Activated naive CD4-positive, alpha-beta T cell treated with anti-CD3 and anti-CD28 coated beads, Interleukin-2, amount 10 ng/mL, durations not matched to agents 7 days and 5 days (primary cell): ENCODE results near the gene DEAF1.

ENCODE experiments used
- CTCF ChIA-PET: fragments of 350-600 bp; sonication (Branson Sonifier 250); formaldehyde crosslinking; loops from one replicate; lab custom pipeline; 2021; ENCODE audit warnings: antibody characterized with exemption; lab: Charles Lee
- DNase-seq: peaks from one replicate; pipeline ENCODE4 v3.0.0-alpha.2; 2020
- H3K27ac Mint-ChIP-seq: one replicate; pipeline ENCODE4 v1.8.0; 2021; ENCODE audit warnings: mild to moderate bottlenecking, moderate library complexity, mixed read lengths
- H3K27me3 Mint-ChIP-seq: one replicate; pipeline ENCODE4 v1.8.0; 2021; ENCODE audit warnings: mild to moderate bottlenecking, mixed read lengths
- H3K36me3 Mint-ChIP-seq: one replicate; pipeline ENCODE4 v1.8.0; 2021; ENCODE audit warnings: mixed read lengths
- H3K4me1 Mint-ChIP-seq: one replicate; pipeline ENCODE4 v1.8.0; 2021; ENCODE audit warnings: mixed read lengths
- H3K4me3 Mint-ChIP-seq: one replicate; pipeline ENCODE4 v1.8.0; 2021; ENCODE audit warnings: mild to moderate bottlenecking, moderate library complexity, mixed read lengths
- H3K9me3 Mint-ChIP-seq: one replicate; pipeline ENCODE4 v1.8.0; 2021; ENCODE audit warnings: mixed read lengths

Gene DEAF1

DNA sequence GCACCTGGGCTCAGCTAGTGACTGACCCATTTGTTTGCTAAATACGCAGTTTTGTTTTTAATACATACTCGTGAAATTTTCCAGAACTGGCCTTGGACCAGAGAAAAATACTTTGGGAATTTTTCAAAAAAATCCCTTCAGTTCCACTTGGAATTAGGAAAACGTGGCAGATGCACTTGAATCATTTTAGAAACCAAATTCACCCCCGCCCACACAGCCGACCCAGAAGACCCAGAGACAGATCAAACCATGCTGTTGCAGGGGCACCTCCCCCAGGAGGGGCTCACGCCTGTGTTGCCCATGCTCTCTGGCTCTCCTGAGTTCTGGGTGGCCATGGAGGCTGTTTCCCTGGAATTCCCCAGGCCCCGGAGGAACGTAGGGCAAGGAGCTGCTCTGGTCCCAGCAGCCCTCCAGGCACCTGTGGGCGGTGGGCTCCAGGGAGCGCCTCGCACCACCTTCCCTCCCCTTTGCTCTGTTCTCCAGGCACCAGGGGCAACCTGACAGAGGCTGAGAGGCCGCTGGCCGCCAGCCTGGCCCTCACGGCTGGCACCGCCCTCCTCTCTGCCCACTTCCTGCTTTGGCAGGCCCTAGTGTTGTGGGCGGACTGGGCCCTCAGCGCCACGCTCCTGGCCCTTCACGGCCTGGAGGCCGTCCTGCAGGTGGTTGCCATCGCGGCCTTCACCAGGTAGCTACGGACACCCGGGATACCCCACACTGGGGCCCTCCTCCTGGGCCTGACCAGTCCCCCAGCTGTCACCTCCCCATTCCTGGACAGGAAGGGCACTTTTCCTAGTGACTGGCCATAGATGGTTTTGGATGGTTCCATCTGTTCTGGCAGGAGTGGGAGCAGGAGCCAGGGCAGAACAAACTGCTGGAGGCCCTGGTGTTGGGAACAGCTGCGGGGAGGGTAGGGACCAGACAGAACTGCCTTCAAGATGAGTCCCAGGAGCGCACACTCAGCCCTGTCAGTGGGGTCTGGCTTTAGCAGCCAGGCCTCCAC, 7.7 kb upstream of the DEAF1 start:
- H3K4me3 Mint-ChIP-seq: no peak overlapping the region
- peaks cover 33% of the 10 kb centered on the region for H3K27me3 Mint-ChIP-seq
- peaks cover 19% of the 10 kb centered on the region for H3K4me1 Mint-ChIP-seq
- no peak for DNase-seq
- H3K9me3 Mint-ChIP-seq: no peaks in the 10 kb centered on the region
- H3K36me3 Mint-ChIP-seq: peaks cover 13% of the 10 kb centered on the region
- CTCF ChIA-PET: no interaction called here
- no peak overlapping the region for H3K27ac Mint-ChIP-seq

- Mint-ChIP-seq H3K9me3 (no peaks in the 10 kb centered on the region), H3K36me3 (peaks cover 13% of the 10 kb centered on the region), H3K27ac (no peak overlapping the region), H3K4me3 (no peak overlapping the region), H3K27me3 (peaks cover 25% of the 10 kb centered on the region), H3K4me1 (peaks cover 24% of the 10 kb centered on the region)
- CTCF ChIA-PET: no interaction called here
- DNase-seq: no peak
These were observed 6.9 kb upstream of the DEAF1 start for GRCh38 chr11:701741-702461.

DNA sequence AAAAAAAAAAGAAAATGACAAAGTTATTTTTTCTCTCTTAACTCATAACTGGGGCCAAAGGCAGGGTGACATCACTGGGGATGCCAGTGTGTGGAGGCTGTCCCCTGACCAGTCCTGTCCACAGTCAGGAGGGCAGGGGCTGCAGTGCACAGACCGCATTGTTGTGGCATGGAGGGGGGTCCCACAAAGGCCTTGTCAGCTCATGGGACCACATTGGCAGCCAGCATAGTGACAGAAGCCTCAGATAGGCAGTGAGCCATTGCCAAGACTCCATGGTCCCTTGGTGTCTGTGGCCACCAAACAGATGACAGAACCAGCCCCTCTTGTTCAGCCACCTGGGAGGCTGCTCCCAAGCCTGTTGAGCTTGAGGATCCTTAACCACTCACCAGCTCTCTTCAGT, 4.7 kb upstream of the DEAF1 start:
- Mint-ChIP-seq H3K36me3 (peaks cover 12% of the 10 kb centered on the region), H3K9me3 (no peaks in the 10 kb centered on the region), H3K27ac (no peak overlapping the region), H3K4me3 (no peak overlapping the region), H3K27me3 (peaks cover 3% of the 10 kb centered on the region), H3K4me1 (peaks cover 29% of the 10 kb centered on the region)
- CTCF ChIA-PET: no interaction called here
- DNase-seq: no peak

DNA sequence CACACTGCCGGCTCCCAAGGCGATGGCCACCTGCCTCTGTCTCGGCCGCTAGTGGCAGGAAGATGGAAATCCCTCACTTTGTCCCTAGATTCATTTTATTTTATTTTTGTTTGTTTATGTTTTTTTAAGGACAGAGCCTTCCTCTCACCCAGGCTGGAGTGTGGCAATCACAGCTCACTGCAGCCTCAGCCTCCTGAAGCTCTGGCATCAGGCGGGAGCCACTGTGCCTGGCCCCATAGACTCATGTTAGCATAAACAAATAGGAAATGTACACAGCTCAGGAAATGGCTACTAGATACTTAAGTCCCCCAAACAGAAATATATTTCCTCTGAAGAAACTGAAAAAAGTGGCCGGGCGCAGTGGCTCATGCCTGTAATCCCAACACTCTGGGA, 4.1 kb upstream of the DEAF1 start:
- no peak overlapping the region for H3K4me3 Mint-ChIP-seq
- CTCF ChIA-PET: no interaction called here
- H3K4me1 Mint-ChIP-seq: peaks cover 31% of the 10 kb centered on the region

DNA sequence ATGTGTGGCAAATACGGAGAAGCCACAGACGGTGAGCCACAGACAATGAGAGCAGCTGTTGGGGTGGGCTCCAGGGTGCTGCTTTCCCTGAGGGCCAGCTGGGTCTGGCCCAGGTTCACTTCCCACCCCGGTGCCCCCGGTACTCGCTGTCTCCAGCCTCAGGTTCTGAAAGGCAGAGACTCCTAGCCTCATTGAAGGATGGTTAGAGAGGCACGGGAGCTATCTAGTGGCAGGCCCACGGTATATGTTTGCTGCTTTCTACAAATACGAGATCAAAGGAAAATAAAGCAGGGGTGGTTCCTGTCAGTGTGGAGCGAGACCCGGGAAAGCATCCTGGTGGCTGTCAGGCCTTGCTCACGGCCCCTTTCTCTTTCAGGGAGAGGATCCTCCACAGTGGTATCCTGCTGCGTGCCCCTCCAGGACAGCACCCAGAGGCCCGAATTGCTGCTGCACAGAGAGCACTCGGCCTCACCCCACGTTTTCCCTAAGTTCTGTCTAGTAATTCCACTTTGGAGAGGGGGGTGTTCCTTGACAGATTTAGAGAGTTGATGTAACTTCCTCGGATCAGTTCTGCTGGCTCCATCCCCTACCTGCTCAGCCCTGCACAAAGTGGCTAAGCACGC, 3.6 kb upstream of the DEAF1 start:
- no peak for DNase-seq
- Mint-ChIP-seq H3K4me1 (peaks cover 32% of the 10 kb centered on the region), H3K27ac (no peak overlapping the region), H3K36me3 (peaks cover 13% of the 10 kb centered on the region), H3K4me3 (no peak overlapping the region), H3K9me3 (no peaks in the 10 kb centered on the region), H3K27me3 (peaks cover under 1% of the 10 kb centered on the region)
- CTCF ChIA-PET: interaction anchor here (1.6 kb wide), 2 partner anchors 9 to 24 kb away, joined by 4 to 6 read pairs; no protein-coding TSS in a partner anchor

More for the DNA sequence above, 4.1 kb upstream of the DEAF1 start:
- Mint-ChIP-seq H3K27ac (no peak overlapping the region), H3K27me3 (no peaks in the 10 kb centered on the region), H3K9me3 (no peaks in the 10 kb centered on the region), H3K36me3 (peaks cover 12% of the 10 kb centered on the region)
- no peak for DNase-seq

DNA sequence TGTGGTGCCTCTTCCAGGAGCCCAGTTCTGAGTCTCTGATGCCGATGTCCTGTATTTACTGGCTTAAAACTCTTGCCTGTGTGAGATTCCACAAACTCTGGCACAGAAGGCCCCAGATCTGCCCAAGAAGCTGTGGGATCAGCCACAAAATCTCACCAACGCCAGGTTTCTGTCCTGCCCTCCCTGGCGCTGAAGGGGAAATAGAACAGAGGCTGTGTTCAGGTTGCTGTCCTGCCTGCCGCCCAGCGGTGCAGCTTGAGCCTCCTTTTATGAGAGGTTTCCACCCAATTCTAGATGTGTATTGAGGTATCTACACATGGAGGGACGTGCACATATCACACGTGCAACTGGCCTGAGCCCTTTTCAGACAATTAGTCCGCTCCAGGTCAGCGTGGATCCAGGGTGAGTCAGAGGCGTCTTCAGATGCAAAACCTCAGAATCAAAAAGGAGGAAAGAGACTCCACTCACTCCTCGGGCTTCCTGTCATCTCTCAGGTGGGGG, 2.8 kb upstream of the DEAF1 start:
- CTCF ChIA-PET: interaction anchor here (1.6 to 2.6 kb wide), 3 partner anchors 9 to 28 kb away, joined by 4 to 10 read pairs (median 6); no protein-coding TSS in a partner anchor
- peaks cover 6% of the 10 kb centered on the region for H3K27me3 Mint-ChIP-seq
- H3K4me3 Mint-ChIP-seq: peak overlapping the region; percentile 48
- H3K9me3 Mint-ChIP-seq: no peaks in the 10 kb centered on the region
- H3K4me1 Mint-ChIP-seq: peaks cover 40% of the 10 kb centered on the region
- no peak for DNase-seq
- H3K36me3 Mint-ChIP-seq: peaks cover 20% of the 10 kb centered on the region
- H3K27ac Mint-ChIP-seq: peak overlapping the region; percentile 65

GRCh38 chr11:696955-697491, 2.0 kb upstream of the DEAF1 start:
- Mint-ChIP-seq H3K9me3 (no peaks in the 10 kb centered on the region), H3K36me3 (peaks cover 21% of the 10 kb centered on the region), H3K27ac (peak overlapping the region; percentile 96), H3K4me3 (peak overlapping the region; percentile 85), H3K4me1 (peaks cover 48% of the 10 kb centered on the region), H3K27me3 (peaks cover 6% of the 10 kb centered on the region)
- CTCF ChIA-PET: interaction anchor here (0.6 to 2.6 kb wide), 5 partner anchors 10 to 47 kb away, joined by 3 to 10 read pairs (median 4); no protein-coding TSS in a partner anchor
- DNase-seq: no peak

DNA sequence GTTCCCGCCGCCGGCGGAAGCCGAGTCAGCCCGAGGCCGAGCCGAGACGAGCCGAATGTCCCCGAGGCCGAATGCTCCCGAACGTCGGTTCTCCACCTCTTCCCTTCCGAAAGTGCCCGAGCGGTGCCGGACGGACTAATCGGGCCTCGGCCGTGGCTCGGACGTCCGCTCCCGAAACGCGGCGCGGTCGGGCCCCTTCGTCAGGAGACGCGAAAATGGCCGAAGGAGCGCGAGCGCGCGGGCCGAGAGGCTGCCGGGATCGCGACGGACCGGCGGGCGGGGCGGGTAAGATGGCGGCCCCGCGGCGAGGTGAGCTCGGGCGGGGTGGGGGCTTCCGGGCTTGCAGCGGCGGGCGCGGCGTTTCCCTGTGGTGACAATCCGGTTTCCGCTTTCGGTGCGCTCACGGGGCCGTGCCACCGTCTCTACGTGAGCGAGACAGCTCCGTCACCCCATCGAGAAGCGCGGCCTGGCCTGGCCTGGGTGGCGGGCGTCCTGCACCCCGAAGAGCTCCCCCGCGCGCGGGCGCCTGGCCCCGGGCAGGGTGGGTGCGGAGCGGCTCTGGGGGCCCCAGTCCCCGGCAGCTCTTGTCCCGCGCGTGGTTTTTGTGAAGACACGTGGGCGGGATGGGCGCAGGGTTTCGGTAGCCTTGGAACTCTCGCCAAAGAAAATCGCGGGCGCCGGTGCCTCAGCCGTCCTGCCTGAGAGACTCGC, 671 bp upstream of the DEAF1 start, which contains the start of gene TMEM80:
TMEM80 (plus strand) TSS at position 279 of the 711 bp plus-strand sequence; CDS start at position 291, 12 bp downstream.
- H3K4me3 Mint-ChIP-seq: peak within 1 kb of the TSS; percentile 85
- peaks cover 6% of the 10 kb centered on the region for H3K27me3 Mint-ChIP-seq
- H3K9me3 Mint-ChIP-seq: no peaks in the 10 kb centered on the region
- CTCF ChIA-PET: interaction anchor here (1.7 to 2.6 kb wide), 2 partner anchors 26 to 30 kb away, joined by 10 read pairs; no protein-coding TSS in a partner anchor
- peak within 1 kb of the TSS; percentile 96 for H3K27ac Mint-ChIP-seq
- DNase-seq: peak; percentile 99
- H3K36me3 Mint-ChIP-seq: peaks cover 24% of the 10 kb centered on the region
- peaks cover 61% of the 10 kb centered on the region for H3K4me1 Mint-ChIP-seq

- Mint-ChIP-seq H3K4me3 (peak overlapping the region; percentile 85), H3K4me1 (peaks cover 66% of the 10 kb centered on the region), H3K9me3 (no peaks in the 10 kb centered on the region), H3K27ac (peak overlapping the region; percentile 96), H3K27me3 (peaks cover 6% of the 10 kb centered on the region), H3K36me3 (peaks cover 23% of the 10 kb centered on the region)
- CTCF ChIA-PET: interaction anchor here (0.8 to 2.6 kb wide), 3 partner anchors 27 to 37 kb away, joined by 3 to 10 read pairs (median 10); no protein-coding TSS in a partner anchor
- no peak for DNase-seq
These were observed 191 bp upstream of the DEAF1 start for GRCh38 chr11:695288-695537.

GRCh38 chr11:693887-694562, 997 bp downstream of the DEAF1 start:
- no peaks in the 10 kb centered on the region for H3K9me3 Mint-ChIP-seq
- H3K27me3 Mint-ChIP-seq: peaks cover 6% of the 10 kb centered on the region
- H3K4me3 Mint-ChIP-seq: peak overlapping the region; percentile 85
- peaks cover 23% of the 10 kb centered on the region for H3K36me3 Mint-ChIP-seq
- H3K27ac Mint-ChIP-seq: peak overlapping the region; percentile 84
- peaks cover 71% of the 10 kb centered on the region for H3K4me1 Mint-ChIP-seq
- DNase-seq: peak; percentile 34
- CTCF ChIA-PET: interaction anchor here (0.7 kb wide), 1 partner anchor 13 kb away, joined by 3 read pairs; no protein-coding TSS in a partner anchor

DNA sequence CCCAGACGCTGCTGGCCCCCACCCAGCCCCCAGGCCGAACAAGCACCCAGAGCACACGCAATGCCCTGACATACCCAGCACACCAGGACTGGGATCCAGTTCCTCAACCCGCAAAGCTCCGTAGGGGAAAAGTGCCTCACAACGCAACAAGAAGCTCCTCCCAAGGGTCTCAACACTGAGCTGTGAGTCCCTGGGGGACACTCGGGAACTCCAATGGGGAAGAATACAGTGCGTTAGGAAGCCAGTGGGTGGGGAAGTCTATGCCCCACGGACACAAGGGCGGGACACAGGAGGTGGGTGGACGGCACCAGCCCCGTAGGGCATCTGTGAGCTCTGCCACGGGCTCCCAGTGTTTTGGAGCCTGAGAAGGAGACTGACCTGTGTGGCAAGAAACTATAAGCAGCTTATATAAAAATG, 1.6 kb downstream of the DEAF1 start:
- Mint-ChIP-seq H3K27ac (peak overlapping the region; percentile 84), H3K4me1 (peaks cover 66% of the 10 kb centered on the region), H3K9me3 (no peaks in the 10 kb centered on the region), H3K27me3 (peaks cover 6% of the 10 kb centered on the region), H3K36me3 (peaks cover 26% of the 10 kb centered on the region), H3K4me3 (peak overlapping the region; percentile 85)
- CTCF ChIA-PET: interaction anchor here (0.7 kb wide), 1 partner anchor 13 kb away, joined by 3 read pairs; no protein-coding TSS in a partner anchor
- no peak for DNase-seq

DNA sequence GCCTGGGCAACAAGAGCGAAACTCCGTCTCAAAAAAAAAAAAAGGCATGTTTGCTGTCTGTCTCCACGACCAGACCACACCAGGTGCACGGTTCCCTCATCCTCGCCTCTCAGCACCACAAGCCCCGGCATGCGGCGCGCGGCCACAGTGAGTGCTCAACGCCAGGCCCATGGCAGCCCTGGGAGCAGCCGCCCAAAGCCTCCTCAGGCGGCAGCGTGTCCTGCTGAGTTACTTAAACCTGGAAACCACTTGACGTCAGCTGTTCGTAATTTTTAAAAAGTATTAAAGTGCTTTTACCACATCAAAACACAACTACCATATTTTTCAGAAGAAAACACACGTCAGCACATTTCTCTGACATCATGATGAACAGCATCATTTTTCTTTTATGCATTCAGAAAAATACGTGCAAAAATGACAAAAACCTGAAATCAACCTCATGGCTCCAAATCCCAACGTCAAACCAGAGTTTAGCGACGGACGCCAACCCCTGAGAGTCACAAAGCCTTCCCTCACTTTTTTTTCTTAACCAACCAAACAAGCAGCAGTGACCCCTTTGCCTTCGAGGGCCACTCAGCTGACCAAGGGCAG, 2.1 kb downstream of the DEAF1 start:
- H3K9me3 Mint-ChIP-seq: no peaks in the 10 kb centered on the region
- H3K4me3 Mint-ChIP-seq: peak overlapping the region; percentile 85
- DNase-seq: peak; percentile 69
- CTCF ChIA-PET: interaction anchor here (0.7 to 2.4 kb wide), 2 partner anchors 12 to 31 kb away, joined by 3 to 11 read pairs; no protein-coding TSS in a partner anchor
- peak overlapping the region; percentile 84 for H3K27ac Mint-ChIP-seq
- H3K36me3 Mint-ChIP-seq: peaks cover 29% of the 10 kb centered on the region
- H3K4me1 Mint-ChIP-seq: peaks cover 61% of the 10 kb centered on the region
- peaks cover 6% of the 10 kb centered on the region for H3K27me3 Mint-ChIP-seq
